ENCODE results near the gene TLE4.

Gene TLE4

GRCh38 chr9:79577969-79578723 lies 6.4 kb downstream of the TLE4 start:
- peak overlapping the region; percentile 41 for H3K4me3 ChIP-seq (ENCODE audit: low read length)
- DNase-seq (ENCODE audit: low read depth): no peak
- TF ChIP-seq, protein P1, sequence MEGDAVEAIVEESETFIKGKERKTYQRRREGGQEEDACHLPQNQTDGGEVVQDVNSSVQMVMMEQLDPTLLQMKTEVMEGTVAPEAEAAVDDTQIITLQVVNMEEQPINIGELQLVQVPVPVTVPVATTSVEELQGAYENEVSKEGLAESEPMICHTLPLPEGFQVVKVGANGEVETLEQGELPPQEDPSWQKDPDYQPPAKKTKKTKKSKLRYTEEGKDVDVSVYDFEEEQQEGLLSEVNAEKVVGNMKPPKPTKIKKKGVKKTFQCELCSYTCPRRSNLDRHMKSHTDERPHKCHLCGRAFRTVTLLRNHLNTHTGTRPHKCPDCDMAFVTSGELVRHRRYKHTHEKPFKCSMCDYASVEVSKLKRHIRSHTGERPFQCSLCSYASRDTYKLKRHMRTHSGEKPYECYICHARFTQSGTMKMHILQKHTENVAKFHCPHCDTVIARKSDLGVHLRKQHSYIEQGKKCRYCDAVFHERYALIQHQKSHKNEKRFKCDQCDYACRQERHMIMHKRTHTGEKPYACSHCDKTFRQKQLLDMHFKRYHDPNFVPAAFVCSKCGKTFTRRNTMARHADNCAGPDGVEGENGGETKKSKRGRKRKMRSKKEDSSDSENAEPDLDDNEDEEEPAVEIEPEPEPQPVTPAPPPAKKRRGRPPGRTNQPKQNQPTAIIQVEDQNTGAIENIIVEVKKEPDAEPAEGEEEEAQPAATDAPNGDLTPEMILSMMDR (conservative IDR thresholded peaks at IDR 0.05; ENCODE audit: low read length): no peak

DNA sequence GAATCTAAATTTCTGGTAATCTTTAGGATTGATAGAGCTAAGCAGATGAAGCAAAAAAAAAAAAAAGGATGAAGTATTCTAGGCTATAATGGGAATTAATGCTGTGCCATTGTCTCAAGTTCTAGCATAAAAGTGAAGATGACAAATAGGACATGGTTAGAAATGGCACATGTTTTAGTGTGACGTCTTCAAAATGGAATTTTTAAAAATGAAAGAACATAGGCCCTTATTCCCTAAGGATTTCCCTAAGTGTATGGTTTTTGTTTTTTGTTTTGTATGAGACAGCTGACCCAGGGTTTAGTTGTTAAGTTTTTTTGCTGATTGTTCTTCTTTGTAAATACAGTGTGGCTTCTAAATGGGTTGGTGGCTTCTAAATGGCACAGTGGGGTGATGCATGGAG lies 7.1 kb downstream of the TLE4 start:
- H3K4me3 ChIP-seq (ENCODE audit: low read length): peak overlapping the region; percentile 22; the same call in 1 of the 2 replicates
- peak; percentile 64 for DNase-seq (ENCODE audit: low read depth)
- TF ChIP-seq, protein P1 (conservative IDR thresholded peaks at IDR 0.05; ENCODE audit: low read length): no peak

- H3K4me3 ChIP-seq (ENCODE audit: low read length): no peak overlapping the region; the same call in 1 of the 2 replicates
- no peak for DNase-seq (ENCODE audit: low read depth)
- TF ChIP-seq, protein P1 (conservative IDR thresholded peaks at IDR 0.05; ENCODE audit: low read length): no peak
Measured at GRCh38 chr9:79579624-79580023, 7.9 kb downstream of the TLE4 start.

GRCh38 chr9:79580055-79580454 lies 8.3 kb downstream of the TLE4 start:
- H3K4me3 ChIP-seq (ENCODE audit: low read length): peak overlapping the region; percentile 21; the same call in 1 of the 2 replicates
- no peak for DNase-seq (ENCODE audit: low read depth)
- TF ChIP-seq, protein P1 (conservative IDR thresholded peaks at IDR 0.05; ENCODE audit: low read length): no peak

- TF ChIP-seq, protein P1 (conservative IDR thresholded peaks at IDR 0.05; ENCODE audit: low read length): no peak
- no peak for DNase-seq (ENCODE audit: low read depth)
- H3K4me3 ChIP-seq (ENCODE audit: low read length): no peak overlapping the region
Measured at GRCh38 chr9:79581388-79581787, 9.6 kb downstream of the TLE4 start.

DNA sequence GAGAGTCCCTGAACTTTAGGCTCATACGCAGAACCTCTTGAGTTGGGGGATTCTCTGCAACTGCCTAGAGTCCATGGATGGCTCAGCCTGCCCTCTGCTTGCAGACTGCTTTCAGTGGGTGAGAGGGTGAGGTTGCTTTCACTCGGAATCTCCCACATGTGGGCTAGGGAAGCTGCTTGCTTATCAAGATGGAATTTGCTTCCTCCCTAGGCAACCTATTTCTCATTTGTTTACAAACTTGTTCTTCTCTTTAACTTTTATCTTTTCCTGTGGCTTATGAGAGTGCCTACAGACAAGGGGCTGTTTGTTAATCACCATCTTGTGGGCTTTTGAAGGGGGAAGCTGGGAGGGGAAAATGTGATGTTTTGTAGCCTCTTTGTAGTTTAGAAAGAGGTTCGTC lies 10.0 kb downstream of the TLE4 start:
- H3K4me3 ChIP-seq (ENCODE audit: low read length): peak overlapping the region; percentile 34
- DNase-seq (ENCODE audit: low read depth): peak; percentile 90
- TF ChIP-seq, protein P1 (conservative IDR thresholded peaks at IDR 0.05; ENCODE audit: low read length): peak; percentile 31
